Measurements from ENCODE around the gene CYP2W1.

Gene CYP2W1

GRCh38 chr7:982511-983003 lies 424 bp upstream of the CYP2W1 start:
- DNase-seq (ENCODE audit: low read depth), result no peak

GRCh38 chr7:983616-984071 lies 663 bp downstream of the CYP2W1 start:
- DNase-seq (ENCODE audit: low read depth), result no peak

- no peak for DNase-seq (ENCODE audit: low read depth)
These were observed 1.6 kb downstream of the CYP2W1 start for GRCh38 chr7:984361-985126.

- DNase-seq (ENCODE audit: low read depth), result no peak
These were observed 2.1 kb downstream of the CYP2W1 start for GRCh38 chr7:985127-985416.

GRCh38 chr7:985915-986741 lies 3.1 kb downstream of the CYP2W1 start:
- DNase-seq (ENCODE audit: low read depth), result no peak

GRCh38 chr7:986766-987751 lies 4.1 kb downstream of the CYP2W1 start:
- no peak for DNase-seq (ENCODE audit: low read depth)

- DNase-seq (ENCODE audit: low read depth), result no peak
These were observed 4.9 kb downstream of the CYP2W1 start for GRCh38 chr7:987909-988308.

GRCh38 chr7:988426-988911 lies 5.5 kb downstream of the CYP2W1 start:
- no peak for DNase-seq (ENCODE audit: low read depth)

- no peak for DNase-seq (ENCODE audit: low read depth)
These were observed 6.1 kb downstream of the CYP2W1 start for GRCh38 chr7:988963-989529.

GRCh38 chr7:990352-990932 lies 7.5 kb downstream of the CYP2W1 start:
- DNase-seq (ENCODE audit: low read depth), result no peak

GRCh38 chr7:990933-991728 lies 8.2 kb downstream of the CYP2W1 start:
- no peak for DNase-seq (ENCODE audit: low read depth)

GRCh38 chr7:991729-992656 lies 9.0 kb downstream of the CYP2W1 start:
- no peak for DNase-seq (ENCODE audit: low read depth)

- DNase-seq (ENCODE audit: low read depth), result peak; percentile 92
These were observed 10.0 kb downstream of the CYP2W1 start for GRCh38 chr7:992709-993607.

- no peak for DNase-seq (ENCODE audit: low read depth)
These were observed 11.8 kb downstream of the CYP2W1 start for GRCh38 chr7:994592-995308.

GRCh38 chr7:995571-995970 lies 12.6 kb downstream of the CYP2W1 start:
- DNase-seq (ENCODE audit: low read depth), result no peak

- DNase-seq (ENCODE audit: low read depth), result no peak
These were observed 13.3 kb downstream of the CYP2W1 start for GRCh38 chr7:996079-996872.

All from stimulated activated CD8-positive, alpha-beta memory T cell treated with anti-CD3 and anti-CD28 coated beads, Interleukin-15, amount 100 ng/mL, for 1 hour (primary cell).